SIG-M5 treated with dmso at 0.1 percent for 504 hours (cell line): ENCODE measurements around the gene PLXDC2.

Source experiments
- DNase-seq: peaks from one replicate; lab custom pipeline; 2025; ENCODE audit not compliant: unreplicated experiment; lab: John Stamatoyannopoulos, UW

The PLXDC2 gene

GRCh38 chr10:20105236-20105635 is 289.0 kb downstream of the PLXDC2 start:
- DNase-seq, result no peak

GRCh38 chr10:20105931-20106330 is 289.7 kb downstream of the PLXDC2 start:
- no peak for DNase-seq

- DNase-seq, result no peak
These were observed 291.8 kb downstream of the PLXDC2 start for GRCh38 chr10:20108021-20108420.

GRCh38 chr10:20109613-20110012 is 293.4 kb downstream of the PLXDC2 start:
- no peak for DNase-seq

GRCh38 chr10:20110125-20111100 is 294.2 kb downstream of the PLXDC2 start:
- no peak for DNase-seq

GRCh38 chr10:20114179-20114578 is 297.9 kb downstream of the PLXDC2 start:
- DNase-seq, result no peak

GRCh38 chr10:20115894-20116293 is 299.7 kb downstream of the PLXDC2 start:
- DNase-seq, result no peak

GRCh38 chr10:20117471-20117870 is 301.2 kb downstream of the PLXDC2 start:
- DNase-seq, result no peak

- DNase-seq, result no peak
These were observed 301.9 kb downstream of the PLXDC2 start for GRCh38 chr10:20118119-20118518.

GRCh38 chr10:20128811-20129210 is 312.6 kb downstream of the PLXDC2 start:
- DNase-seq, result no peak

GRCh38 chr10:20132816-20133215 is 316.6 kb downstream of the PLXDC2 start:
- DNase-seq, result no peak

- DNase-seq, result no peak
These were observed 317.5 kb downstream of the PLXDC2 start for GRCh38 chr10:20133669-20134189.

GRCh38 chr10:20142311-20142710 is 326.1 kb downstream of the PLXDC2 start:
- no peak for DNase-seq

GRCh38 chr10:20144268-20144667 is 328.0 kb downstream of the PLXDC2 start:
- DNase-seq, result no peak

GRCh38 chr10:20146004-20146403 is 329.8 kb downstream of the PLXDC2 start:
- no peak for DNase-seq

- no peak for DNase-seq
These were observed 331.5 kb downstream of the PLXDC2 start for GRCh38 chr10:20147684-20148083.

GRCh38 chr10:20156511-20156910 is 340.3 kb downstream of the PLXDC2 start:
- no peak for DNase-seq

- DNase-seq, result no peak
These were observed 341.1 kb downstream of the PLXDC2 start for GRCh38 chr10:20157314-20157713.

- DNase-seq, result no peak
These were observed 341.9 kb downstream of the PLXDC2 start for GRCh38 chr10:20158086-20158485.

- DNase-seq, result no peak
These were observed 345.9 kb downstream of the PLXDC2 start for GRCh38 chr10:20162123-20162522.

GRCh38 chr10:20166096-20166675 is 350.0 kb downstream of the PLXDC2 start:
- DNase-seq, result no peak

GRCh38 chr10:20170661-20171060 is 354.4 kb downstream of the PLXDC2 start:
- no peak for DNase-seq
